DND-41 (cell line): Measurements from ENCODE around the gene GCC1.
"Not testable (repeated sequence)": the region's sequence is repeated elsewhere in the genome, so short reads cannot be mapped to it uniquely, and the experiment has no call there.

ENCODE experiments used
- CTCF ChIP-seq: IDR thresholded peaks from 2 replicates; pipeline ENCODE4 v1.5.1; 2012; ENCODE audit warnings: borderline replicate concordance, low read length, moderate library complexity, mild to moderate bottlenecking; ENCODE audit not compliant: poor library complexity, severe bottlenecking; ENCODE audit errors: extremely low read depth
- EZH2 ChIP-seq: IDR thresholded peaks from 3 replicates; pipeline ENCODE4 v1.6.1; 2012; ENCODE audit warnings: borderline replicate concordance, low read depth, mild to moderate bottlenecking, moderate library complexity, low read length, inconsistent platforms; ENCODE audit not compliant: severe bottlenecking

- not testable (repeated sequence) for TF ChIP-seq EZH2, CTCF
These were observed 44.9 kb downstream of the GCC1 start for GRCh38 chr7:127540461-127540860.
